ENCODE results near the gene RAB44. TPM values are rescaled to one million over a fixed set of nuclear protein-coding genes. Genes with fewer than 3 reads are reported as not detected.

RAB44 gene
- total and polyA plus RNA-seq, 2 experiments from 2014 or later = not detected

DNA sequence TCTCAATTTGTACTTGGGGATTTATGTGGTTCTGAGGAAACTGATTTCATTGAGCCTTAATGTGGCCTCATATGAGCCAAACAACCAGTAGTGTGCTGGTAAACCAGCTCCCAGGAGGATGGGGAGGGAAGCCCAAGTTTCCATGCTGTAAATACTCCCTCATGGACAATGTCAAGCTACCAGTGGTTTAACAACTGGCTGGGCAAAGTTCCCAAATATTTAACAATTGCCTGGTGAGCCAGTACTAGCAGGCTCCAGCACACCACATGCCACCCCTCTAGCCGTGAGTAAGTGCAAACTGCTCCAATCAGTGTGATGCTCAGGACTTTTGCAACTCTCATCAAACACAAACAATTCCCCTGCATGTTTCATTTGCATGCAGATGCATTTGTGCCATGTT, 38.4 kb upstream of the RAB44 start:
- 48% methylated on average over 1 of the region's 1 CpG for WGBS (ENCODE audit: low lambda C conversion rate, missing lambda C conversion rate)
- Histone ChIP-seq H3K9me2 (replicated peaks; ENCODE audit: insufficient read depth) (no peaks in the 10 kb centered on the region), H4K20me1 (ENCODE audit: insufficient read depth, poor library complexity, severe bottlenecking) (no peaks in the 10 kb centered on the region), H3K4me2 (no peak overlapping the region), H3K79me2 (no peaks in the 10 kb centered on the region), H3K4me3 (no peak overlapping the region), H3K4me1 (ENCODE audit: insufficient read depth) (peaks cover 15% of the 10 kb centered on the region), H3K36me3 (replicated peaks; ENCODE audit: insufficient read depth, low read depth) (no peaks in the 10 kb centered on the region), H3K27ac (no peak overlapping the region), H3K9me3 (ENCODE audit: low read depth) (no peaks in the 10 kb centered on the region), H3K27me3 (peaks cover 4% of the 10 kb centered on the region), H2AFZ (no peak overlapping the region)
- no peak for TF ChIP-seq EZH2phosphoT487 (IDR thresholded peaks at IDR 0.05; ENCODE audit: low read depth, severe bottlenecking, unreplicated experiment)
- TF ChIP-seq, protein P1, sequence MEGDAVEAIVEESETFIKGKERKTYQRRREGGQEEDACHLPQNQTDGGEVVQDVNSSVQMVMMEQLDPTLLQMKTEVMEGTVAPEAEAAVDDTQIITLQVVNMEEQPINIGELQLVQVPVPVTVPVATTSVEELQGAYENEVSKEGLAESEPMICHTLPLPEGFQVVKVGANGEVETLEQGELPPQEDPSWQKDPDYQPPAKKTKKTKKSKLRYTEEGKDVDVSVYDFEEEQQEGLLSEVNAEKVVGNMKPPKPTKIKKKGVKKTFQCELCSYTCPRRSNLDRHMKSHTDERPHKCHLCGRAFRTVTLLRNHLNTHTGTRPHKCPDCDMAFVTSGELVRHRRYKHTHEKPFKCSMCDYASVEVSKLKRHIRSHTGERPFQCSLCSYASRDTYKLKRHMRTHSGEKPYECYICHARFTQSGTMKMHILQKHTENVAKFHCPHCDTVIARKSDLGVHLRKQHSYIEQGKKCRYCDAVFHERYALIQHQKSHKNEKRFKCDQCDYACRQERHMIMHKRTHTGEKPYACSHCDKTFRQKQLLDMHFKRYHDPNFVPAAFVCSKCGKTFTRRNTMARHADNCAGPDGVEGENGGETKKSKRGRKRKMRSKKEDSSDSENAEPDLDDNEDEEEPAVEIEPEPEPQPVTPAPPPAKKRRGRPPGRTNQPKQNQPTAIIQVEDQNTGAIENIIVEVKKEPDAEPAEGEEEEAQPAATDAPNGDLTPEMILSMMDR (IDR thresholded peaks at IDR 0.05; ENCODE audit: poor library complexity) = no peak
- TF ChIP-seq EZH2 (IDR thresholded peaks at IDR 0.05; ENCODE audit: borderline replicate concordance) = no peak
- DNase-seq (ENCODE audit: low spot score) = peak; percentile 69

DNA sequence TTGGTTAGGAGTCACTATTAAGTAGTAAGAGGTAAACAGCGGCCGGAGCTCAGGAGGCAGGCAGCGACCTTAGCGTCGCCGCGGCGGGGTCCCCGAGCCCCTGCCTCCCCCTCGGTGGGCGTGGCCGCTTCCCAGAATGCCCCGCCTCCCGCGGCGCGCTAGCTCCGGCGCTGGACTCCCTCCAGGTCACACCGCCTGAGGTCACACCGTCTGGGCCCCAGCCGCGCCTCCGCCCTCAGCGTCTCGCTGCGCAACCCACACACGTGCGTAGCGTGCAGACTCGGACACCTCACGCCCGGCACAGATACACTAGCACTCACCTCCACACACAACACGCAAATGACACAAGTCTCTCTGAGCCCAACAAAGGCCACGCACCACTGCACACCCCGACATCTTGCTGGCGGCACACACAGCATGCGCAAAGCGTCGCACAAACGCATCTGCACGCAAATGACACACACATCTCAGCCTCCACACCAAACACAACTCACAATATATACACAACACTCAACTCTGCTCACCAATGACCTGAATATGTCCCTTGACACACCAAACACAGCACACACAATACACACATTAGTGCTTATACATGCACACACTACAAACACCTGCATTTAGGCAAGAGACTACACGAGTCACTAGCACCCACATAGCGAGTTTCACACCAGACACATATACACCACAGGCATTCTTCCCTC, 36.7 kb upstream of the RAB44 start:
- H2AFZ ChIP-seq = no peak overlapping the region
- no peak overlapping the region for H3K4me3 ChIP-seq
- 44% methylated on average over 38 of the region's 44 CpGs for WGBS (ENCODE audit: low lambda C conversion rate, missing lambda C conversion rate)
- no peaks in the 10 kb centered on the region for H3K79me2 ChIP-seq
- H3K9me2 ChIP-seq (replicated peaks; ENCODE audit: insufficient read depth) = no peaks in the 10 kb centered on the region
- H3K4me2 ChIP-seq = peak overlapping the region; percentile 65
- H3K27ac ChIP-seq = no peak overlapping the region
- no peaks in the 10 kb centered on the region for H3K36me3 ChIP-seq (replicated peaks; ENCODE audit: insufficient read depth, low read depth)
- H3K27me3 ChIP-seq = peaks cover 4% of the 10 kb centered on the region
- peak; percentile 57 for DNase-seq (ENCODE audit: low spot score)
- TF ChIP-seq EZH2 (IDR thresholded peaks at IDR 0.05; ENCODE audit: borderline replicate concordance) (no peak), EZH2phosphoT487 (IDR thresholded peaks at IDR 0.05; ENCODE audit: low read depth, severe bottlenecking, unreplicated experiment) (no peak)
- TF ChIP-seq, protein P1 (IDR thresholded peaks at IDR 0.05; ENCODE audit: poor library complexity) = no peak
- H3K9me3 ChIP-seq (ENCODE audit: low read depth) = no peaks in the 10 kb centered on the region
- H3K4me1 ChIP-seq (ENCODE audit: insufficient read depth) = peaks cover 15% of the 10 kb centered on the region
- H4K20me1 ChIP-seq (ENCODE audit: insufficient read depth, poor library complexity, severe bottlenecking) = no peaks in the 10 kb centered on the region

DNA sequence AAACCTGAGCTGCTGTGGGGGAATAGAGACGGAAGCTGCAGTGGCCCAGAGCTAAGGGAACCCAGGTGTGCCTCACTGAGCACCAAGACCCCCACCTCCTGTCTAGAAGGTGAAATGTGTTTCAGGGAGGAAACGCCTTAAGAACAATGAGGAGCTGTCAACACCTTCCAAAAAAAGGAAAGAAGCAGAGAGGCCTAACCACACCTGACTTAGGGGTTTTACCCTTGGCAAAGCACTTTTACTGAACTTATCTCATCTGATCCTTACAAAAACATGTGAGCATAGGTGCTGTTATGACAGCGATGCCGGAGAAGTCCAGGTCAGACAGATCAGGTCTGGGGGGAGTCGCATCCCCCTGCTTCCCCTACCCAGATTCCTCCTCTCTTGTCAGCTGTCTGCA, 35.2 kb upstream of the RAB44 start:
- Histone ChIP-seq H3K36me3 (replicated peaks; ENCODE audit: insufficient read depth, low read depth) (no peaks in the 10 kb centered on the region), H3K9me2 (replicated peaks; ENCODE audit: insufficient read depth) (no peaks in the 10 kb centered on the region), H3K27ac (no peak overlapping the region)

More for the DNA sequence above, 35.2 kb upstream of the RAB44 start:
- no peaks in the 10 kb centered on the region for H3K9me3 ChIP-seq (ENCODE audit: low read depth)
- no peak for DNase-seq (ENCODE audit: low spot score)
- no peaks in the 10 kb centered on the region for H4K20me1 ChIP-seq (ENCODE audit: insufficient read depth, poor library complexity, severe bottlenecking)
- 89% methylated on average over 5 of the region's 5 CpGs for WGBS (ENCODE audit: low lambda C conversion rate, missing lambda C conversion rate)
- no peak overlapping the region for H2AFZ ChIP-seq
- no peak overlapping the region for H3K4me3 ChIP-seq
- no peaks in the 10 kb centered on the region for H3K79me2 ChIP-seq
- no peak overlapping the region for H3K4me2 ChIP-seq
- peaks cover 4% of the 10 kb centered on the region for H3K27me3 ChIP-seq
- H3K4me1 ChIP-seq (ENCODE audit: insufficient read depth) = peaks cover 24% of the 10 kb centered on the region
- TF ChIP-seq EZH2phosphoT487 (IDR thresholded peaks at IDR 0.05; ENCODE audit: low read depth, severe bottlenecking, unreplicated experiment) (no peak), EZH2 (IDR thresholded peaks at IDR 0.05; ENCODE audit: borderline replicate concordance) (no peak)
- TF ChIP-seq, protein P1 (IDR thresholded peaks at IDR 0.05; ENCODE audit: poor library complexity) = no peak

Measured in hepatocyte (in vitro differentiated cells).